Heart right ventricle (tissue), 16 donors: Measurements from ENCODE around the gene TBC1D22A. TPM values are rescaled to one million over a fixed set of nuclear protein-coding genes. Genes with fewer than 3 reads are reported as not detected.

Experiments
- ATAC-seq, 8 donors: fragments of 200-7000 bp; cut with Tn5 transposase; one replicate each; pipeline ENCODE4 v1.9.1; 2020; ENCODE audit warnings: mild to moderate bottlenecking in 8 of 8, moderate library complexity in 8 of 8, moderate number of reproducible peaks in 1 of 8
- DNase-seq, 2 donors: peaks; one replicate each; pipeline ENCODE4 v3.0.0-alpha.2; 2020
- H3K27ac ChIP-seq, 10 donors: fragments of 200-600 bp; sonication (generic) in 2 of 10; one replicate each; pipeline versions ENCODE4 v1.5.0 to v1.8.0; 2020 to 2022; ENCODE audit warnings: mild to moderate bottlenecking in 3 of 10
- H3K27me3 ChIP-seq, 7 donors: fragments of 200-600 bp; one replicate each; pipeline ENCODE4 v1.8.0; 2021 to 2022; ENCODE audit warnings: mild to moderate bottlenecking in 2 of 7
- H3K36me3 ChIP-seq, 9 donors: fragments of 200-600 bp; sonication (generic) in 1 of 9; one replicate each; pipeline versions ENCODE4 v1.5.0 to v1.8.0; 2020 to 2022; ENCODE audit warnings: mild to moderate bottlenecking in 2 of 9
- H3K4me1 ChIP-seq, 9 donors: fragments of 200-600 bp; sonication (generic) in 1 of 9; one replicate each; pipeline versions ENCODE4 v1.5.0 to v1.8.0; 2020 to 2022; ENCODE audit warnings: mild to moderate bottlenecking in 4 of 9
- H3K4me3 ChIP-seq, 10 donors: fragments of 200-600 bp; sonication (generic) in 2 of 10; one replicate each; pipeline versions ENCODE4 v1.5.0 to v1.8.0; 2020 to 2022; ENCODE audit warnings: mild to moderate bottlenecking in 7 of 10, moderate library complexity in 2 of 10
- H3K9me3 ChIP-seq, 11 donors: fragments of 200-600 bp in 10 of 11; sonication (generic) in 2 of 11; one replicate each; pipeline versions ENCODE4 v1.5.0 to v1.8.0; 2013 to 2022; ENCODE audit warnings: mild to moderate bottlenecking in 2 of 11, control low read depth in 1 of 11, moderate library complexity in 1 of 11
- WGBS, 2 donors: extraction: QIAGEN DNeasy Blood & Tissue Kit; methylation state at CpG; one replicate each; pipeline ENCODE4 v1.1.7; 2013; ENCODE audit warnings: inconsistent platforms in 1 of 2; 5-methylcytosine and 5-hydroxymethylcytosine counted together
- intact Hi-C, 10 donors: fragments of 100-400 bp; cut with DNase I; formaldehyde crosslinking; loops; one replicate each; pipeline versions ENCODE4 v1.11.1 to v1.14.2; 2022
- polyA plus RNA-seq, 2 donors: library from polyadenylated mRNA; stranded (reverse); fragments of 200-250 nt; gene quantifications; one replicate each; pipeline ENCODE4 v1.2.3, GENCODE V29; 2013
- total RNA-seq, 10 donors: library from RNA; stranded (reverse); fragmentation: NEBNext Ultra II Directional in 3 of 10; extraction: Animal tissue kit (Norgen Biotek cat#: 25700) in 3 of 10; gene quantifications; one replicate each; pipeline versions ENCODE4 v1.2.1 to v1.2.4, GENCODE V29; 2021 to 2023
- TF ChIP-seq, protein P1 (sequence below), 9 donors: fragments of 200-600 bp; sonication (generic) in 2 of 9; IDR thresholded peaks; one replicate each; pipeline versions ENCODE4 v1.5.0 to v1.8.0; 2021 to 2022; ENCODE audit warnings: antibody characterized with exemption in 9 of 9, mild to moderate bottlenecking in 5 of 9, moderate library complexity in 1 of 9
- donor health status: Arrhythmogenic right ventricular cardiomyopathy.
- donor health status: ischemic (EF 13 %, LVEDD 7.1; RV severe dilation, severe dysfunction).
- donor health status: healthy with polysubstance abuse.
- donor health status: DM: no; HTN: yes; CAD: no.
- donor health status: DM: no; HTN: no; CAD: no.
- donor health status: ischemic (EF 25% LVEDD 6.9; RV normal size, moderate dysfunction).
- donor health status: ischemic (EF 25% LVEDD 5.7; RV mildly dilated, moderate dysfunction).
- donor health status: healthy.
- donor health status: DM: yes; HTN: yes; CAD: no.
- donor health status: Ischemic cardiomyopathy.
- donor health status: ischemic (EF 35%, LVEDD 5.7; RV mildly dilated, moderate dysfunction).
- donor health status: nonischemic (EF 11% LVEDD 7.7; RV severe dilation, severe dysfunction).
- donor health status: DM: yes; HTN: yes; CAD: no.
- donor health status: PGD.
- donor health status: ischemic (EF 29% LVEDD 5.4; RV normal size, mild dysfunction).
- donor health status: nonischemic (EF 23%, LVEDD 6.1; RV moderate dilation, normal function).

TBC1D22A gene
- total and polyA plus RNA-seq, 12 donors, result 7.2 to 27.9 (median 17.9) TPM

DNA sequence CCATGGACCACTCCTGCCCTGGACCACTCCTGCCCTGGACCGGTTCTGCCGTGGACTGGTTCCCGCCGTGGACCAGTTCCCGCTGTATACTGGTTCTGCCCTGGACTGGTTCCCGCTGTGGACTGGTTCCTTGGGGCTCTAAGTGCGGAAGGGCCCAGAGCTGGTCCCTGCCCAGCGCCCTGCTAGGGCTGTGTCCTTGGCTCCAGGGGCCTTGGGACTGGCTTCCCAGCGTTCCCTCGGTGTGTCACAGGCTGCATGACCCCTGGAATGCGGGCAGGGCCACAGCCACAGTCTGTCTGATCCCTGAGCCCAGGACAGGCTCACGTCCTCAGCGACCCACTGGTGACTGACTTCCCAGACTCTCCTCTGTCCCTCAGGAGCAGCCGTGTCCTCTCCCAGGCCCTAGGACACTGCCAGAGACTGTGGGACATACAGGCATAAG is 412.2 kb downstream of the TBC1D22A start:
- 81 to 83% methylated on average over 14 of the region's 14 CpGs for WGBS, 2 donors
- DNase-seq (peak in 1 of 2 donors; percentile 30), ATAC-seq (peak in 7 of 8 donors; percentile 27 to 49 (median 39))
- no peaks in the 10 kb centered on the region for H3K27me3 ChIP-seq
- H3K36me3 ChIP-seq, result peaks cover 0 to 13% (median 0%) of the 10 kb centered on the region in 9 donors
- H3K9me3 ChIP-seq, result no peaks in the 10 kb centered on the region
- intact Hi-C loops, result no loop called here
- peaks cover 0 to 21% (median 7%) of the 10 kb centered on the region in 9 donors for H3K4me1 ChIP-seq
- H3K4me3 ChIP-seq, result no peak overlapping the region
- H3K27ac ChIP-seq, result peak overlapping the region in 3 of 10 donors; percentile 6 to 53 (median 13)
- TF ChIP-seq, protein P1, sequence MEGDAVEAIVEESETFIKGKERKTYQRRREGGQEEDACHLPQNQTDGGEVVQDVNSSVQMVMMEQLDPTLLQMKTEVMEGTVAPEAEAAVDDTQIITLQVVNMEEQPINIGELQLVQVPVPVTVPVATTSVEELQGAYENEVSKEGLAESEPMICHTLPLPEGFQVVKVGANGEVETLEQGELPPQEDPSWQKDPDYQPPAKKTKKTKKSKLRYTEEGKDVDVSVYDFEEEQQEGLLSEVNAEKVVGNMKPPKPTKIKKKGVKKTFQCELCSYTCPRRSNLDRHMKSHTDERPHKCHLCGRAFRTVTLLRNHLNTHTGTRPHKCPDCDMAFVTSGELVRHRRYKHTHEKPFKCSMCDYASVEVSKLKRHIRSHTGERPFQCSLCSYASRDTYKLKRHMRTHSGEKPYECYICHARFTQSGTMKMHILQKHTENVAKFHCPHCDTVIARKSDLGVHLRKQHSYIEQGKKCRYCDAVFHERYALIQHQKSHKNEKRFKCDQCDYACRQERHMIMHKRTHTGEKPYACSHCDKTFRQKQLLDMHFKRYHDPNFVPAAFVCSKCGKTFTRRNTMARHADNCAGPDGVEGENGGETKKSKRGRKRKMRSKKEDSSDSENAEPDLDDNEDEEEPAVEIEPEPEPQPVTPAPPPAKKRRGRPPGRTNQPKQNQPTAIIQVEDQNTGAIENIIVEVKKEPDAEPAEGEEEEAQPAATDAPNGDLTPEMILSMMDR (IDR thresholded peaks at IDR 0.05), result no peak

DNA sequence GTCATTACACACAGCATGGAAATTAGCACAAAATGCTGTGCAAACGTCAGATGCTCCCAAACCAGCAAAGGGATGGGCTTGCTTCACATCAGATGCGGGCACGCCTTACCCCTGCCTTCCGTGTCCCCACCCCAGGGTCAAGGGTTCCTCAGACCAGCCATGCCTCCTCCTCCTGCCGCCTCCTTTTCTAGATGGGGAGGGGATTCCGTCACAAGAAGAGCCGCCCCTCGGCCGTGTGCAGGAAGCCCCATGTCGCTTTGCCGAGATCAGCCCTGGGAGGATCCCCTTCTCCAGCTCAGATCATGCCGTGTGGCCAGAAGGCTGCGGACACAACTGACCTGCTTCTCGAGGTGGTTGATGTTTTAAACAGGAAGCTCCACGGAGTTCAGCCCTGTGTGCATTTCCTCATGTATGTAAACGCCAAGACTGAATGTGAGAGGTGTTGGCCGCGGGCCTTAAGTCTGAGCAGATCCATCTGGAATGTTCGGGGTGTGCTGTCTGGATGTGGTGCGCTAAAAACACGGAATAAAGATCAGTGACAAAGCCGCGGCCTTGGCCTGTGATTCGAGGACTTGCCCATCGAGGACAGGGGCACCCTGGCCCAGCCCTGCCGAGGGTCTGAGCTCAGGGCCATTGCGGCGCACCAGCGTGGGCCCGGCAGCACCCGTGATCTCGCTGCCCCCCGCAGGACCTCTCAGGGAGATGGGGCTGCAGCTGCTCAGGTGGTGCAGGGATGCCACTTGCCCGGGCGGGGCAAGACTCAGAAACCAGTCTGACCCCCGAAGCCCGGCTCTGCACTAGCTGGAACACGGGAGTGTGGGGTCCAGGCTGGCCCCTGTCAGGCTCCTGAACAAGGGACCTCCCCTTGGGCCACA is 412.9 kb downstream of the TBC1D22A start:
- 63 to 76% methylated on average over 38 of the region's 38 CpGs for WGBS, 2 donors
- DNase-seq (peak in 1 of 2 donors; percentile 26), ATAC-seq (peak; percentile 48 to 62 (median 55))
- peaks cover 0 to 13% (median 0%) of the 10 kb centered on the region in 9 donors for H3K36me3 ChIP-seq
- TF ChIP-seq, protein P1 (IDR thresholded peaks at IDR 0.05), result no peak
- peaks cover 0 to 21% (median 7%) of the 10 kb centered on the region in 9 donors for H3K4me1 ChIP-seq
- peak overlapping the region in 1 of 10 donors; percentile 1 for H3K4me3 ChIP-seq
- intact Hi-C loops, result no loop called here
- H3K27me3 ChIP-seq, result no peaks in the 10 kb centered on the region
- H3K27ac ChIP-seq, result peak overlapping the region in 5 of 10 donors; percentile 6 to 53 (median 41)
- no peaks in the 10 kb centered on the region for H3K9me3 ChIP-seq

DNA sequence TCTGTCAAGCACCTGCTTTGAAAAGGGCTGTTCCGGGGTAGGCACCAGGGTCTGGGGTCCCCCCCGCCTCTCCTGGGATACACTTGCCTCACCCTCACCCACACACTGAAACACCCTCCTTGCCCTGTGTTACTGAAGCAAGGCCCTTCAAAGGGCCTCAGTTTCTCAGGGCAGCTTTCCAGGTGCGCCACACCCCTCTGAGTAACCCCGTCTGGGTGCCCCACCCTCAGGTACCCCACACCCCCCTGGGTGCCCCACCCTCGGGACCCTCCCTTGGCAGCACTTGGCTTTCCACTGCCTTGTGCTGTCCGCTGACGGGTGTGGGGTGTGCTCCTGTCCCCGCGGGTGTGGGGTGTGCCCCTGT is 413.6 kb downstream of the TBC1D22A start:
- Histone ChIP-seq H3K27ac (no peak overlapping the region), H3K4me3 (no peak overlapping the region), H3K27me3 (no peaks in the 10 kb centered on the region), H3K9me3 (no peaks in the 10 kb centered on the region), H3K4me1 (peaks cover 0 to 19% (median 7%) of the 10 kb centered on the region in 9 donors), H3K36me3 (peaks cover 0 to 13% (median 0%) of the 10 kb centered on the region in 9 donors)
- WGBS, 2 donors, result 73 to 82% methylated on average over 9 of the region's 9 CpGs
- ATAC-seq (no peak), DNase-seq (peak in 1 of 2 donors; percentile 5)
- TF ChIP-seq, protein P1 (IDR thresholded peaks at IDR 0.05), result no peak
- intact Hi-C loops, result no loop called here

DNA sequence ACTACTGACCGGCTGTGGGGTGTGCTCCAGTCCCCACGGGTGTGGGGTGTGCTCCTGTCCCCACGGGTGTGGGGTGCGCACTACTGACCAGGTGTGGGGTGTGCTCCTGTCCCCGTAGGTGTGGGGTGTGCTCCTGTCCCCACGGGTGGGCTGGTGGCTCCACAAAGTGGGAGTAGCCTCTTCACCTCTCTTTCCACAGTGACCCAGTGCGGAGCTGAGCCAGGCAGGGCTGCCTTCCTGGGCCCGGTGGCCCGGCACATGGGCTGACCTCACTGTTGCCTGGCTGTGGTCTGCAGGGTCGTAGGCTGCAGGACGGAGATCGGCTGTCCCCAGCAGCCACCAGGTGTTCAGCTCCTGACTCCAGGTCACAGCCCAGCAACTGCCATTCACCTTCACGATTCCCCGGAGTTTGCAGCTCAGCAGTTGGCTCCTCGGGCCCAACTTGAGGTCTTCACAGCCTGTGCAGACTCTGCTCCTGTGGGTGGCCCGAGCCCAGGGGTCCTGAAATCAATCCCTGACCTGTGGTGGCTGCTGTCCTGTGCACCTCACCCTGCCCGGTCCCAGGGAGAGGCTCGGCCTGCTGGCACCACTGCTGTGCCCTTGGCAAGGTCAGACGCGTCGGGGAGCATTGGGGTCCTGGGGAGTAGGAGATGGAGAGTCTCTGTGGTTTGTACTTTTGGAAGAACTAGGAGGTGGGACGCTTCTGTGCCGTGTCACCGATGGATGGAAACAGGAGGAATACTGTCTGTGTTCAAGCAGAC is 414.3 kb downstream of the TBC1D22A start:
- H3K9me3 ChIP-seq, result no peaks in the 10 kb centered on the region
- no peaks in the 10 kb centered on the region for H3K27me3 ChIP-seq
- intact Hi-C loops, result no loop called here
- WGBS, 2 donors, result 95 to 96% methylated on average over 24 of the region's 24 CpGs
- no peak for ATAC-seq
- H3K27ac ChIP-seq, result no peak overlapping the region
- no peak overlapping the region for H3K4me3 ChIP-seq
- DNase-seq, result peak in 1 of 2 donors; percentile 3
- TF ChIP-seq, protein P1 (IDR thresholded peaks at IDR 0.05), result no peak
- H3K4me1 ChIP-seq, result peaks cover 0 to 15% (median 7%) of the 10 kb centered on the region in 9 donors
- peaks cover 0 to 13% (median 0%) of the 10 kb centered on the region in 9 donors for H3K36me3 ChIP-seq
